ENCODE results near the gene OSMR.

Gene OSMR

DNA sequence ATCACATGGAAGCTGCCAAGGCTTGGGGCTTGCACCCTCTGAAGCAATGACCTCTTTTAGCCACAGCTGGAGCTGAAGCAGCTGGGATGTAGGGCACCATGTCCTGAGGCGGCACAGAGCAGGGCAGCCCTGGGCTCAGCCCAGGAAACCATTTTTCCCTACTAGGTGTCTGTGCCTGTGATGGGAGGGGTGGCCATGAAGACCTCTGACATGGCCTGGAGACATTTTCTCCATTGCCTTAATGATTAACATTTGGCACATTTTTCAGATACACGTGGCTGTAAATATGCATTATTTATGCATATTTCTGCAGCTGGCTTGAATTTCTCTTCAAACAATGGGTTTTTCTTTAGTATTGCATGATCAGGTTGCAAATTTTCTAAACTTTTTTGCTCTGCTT lies 81.7 kb downstream of the OSMR start:
- peaks cover 5% of the 10 kb centered on the region; the same call in 1 of the 2 replicates for H3K4me1 ChIP-seq (ENCODE audit: control insufficient read depth, insufficient read depth, low read length)
- 0 out of 2 replicates have a peak, but pooled peaks cover 3% of the 10 kb centered on the region for H3K9me3 ChIP-seq (ENCODE audit: control insufficient read depth, insufficient read depth, low read depth, low read length)
- H3K36me3 ChIP-seq (ENCODE audit: control insufficient read depth, insufficient read depth, low read length), result no peaks in the 10 kb centered on the region

DNA sequence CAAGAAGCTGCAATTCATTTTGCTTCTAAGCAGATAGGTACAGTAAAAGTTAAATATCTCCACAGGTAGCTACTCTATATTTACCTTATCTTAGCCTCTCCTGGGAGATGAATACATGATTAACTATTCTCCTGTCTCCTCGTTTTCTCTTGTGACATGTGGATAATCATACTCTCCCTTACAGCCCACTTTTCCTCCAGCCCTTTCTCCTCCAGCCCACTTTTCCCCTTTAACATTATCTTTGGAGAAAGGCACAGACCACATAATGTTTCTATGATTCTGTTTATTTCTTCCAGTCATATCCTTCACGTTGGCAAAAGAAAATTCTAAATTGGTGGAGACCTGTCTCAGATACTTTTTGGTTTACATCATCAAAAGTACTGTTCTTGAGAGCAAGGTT lies 84.0 kb downstream of the OSMR start:
- Histone ChIP-seq H3K27me3 (ENCODE audit: control insufficient read depth, insufficient read depth, low read length) (no peaks in the 10 kb centered on the region), H3K9me3 (ENCODE audit: control insufficient read depth, insufficient read depth, low read depth, low read length) (0 out of 2 replicates have a peak, but pooled peaks cover 3% of the 10 kb centered on the region), H3K9ac (ENCODE audit: low read length) (no peak overlapping the region), H3K27ac (ENCODE audit: low read depth, low read length) (no peak overlapping the region), H3K4me3 (ENCODE audit: low read depth, low read length) (no peak overlapping the region), H3K36me3 (ENCODE audit: control insufficient read depth, insufficient read depth, low read length) (no peaks in the 10 kb centered on the region), H3K4me1 (ENCODE audit: control insufficient read depth, insufficient read depth, low read length) (peaks cover 5% of the 10 kb centered on the region; the same call in 1 of the 2 replicates)

More for the DNA sequence above, 81.7 kb downstream of the OSMR start:
- no peak overlapping the region for H3K4me3 ChIP-seq (ENCODE audit: low read depth, low read length)
- no peak overlapping the region for H3K9ac ChIP-seq (ENCODE audit: low read length)
- H3K27me3 ChIP-seq (ENCODE audit: control insufficient read depth, insufficient read depth, low read length), result no peaks in the 10 kb centered on the region
- no peak overlapping the region for H3K27ac ChIP-seq (ENCODE audit: low read depth, low read length)

DNA sequence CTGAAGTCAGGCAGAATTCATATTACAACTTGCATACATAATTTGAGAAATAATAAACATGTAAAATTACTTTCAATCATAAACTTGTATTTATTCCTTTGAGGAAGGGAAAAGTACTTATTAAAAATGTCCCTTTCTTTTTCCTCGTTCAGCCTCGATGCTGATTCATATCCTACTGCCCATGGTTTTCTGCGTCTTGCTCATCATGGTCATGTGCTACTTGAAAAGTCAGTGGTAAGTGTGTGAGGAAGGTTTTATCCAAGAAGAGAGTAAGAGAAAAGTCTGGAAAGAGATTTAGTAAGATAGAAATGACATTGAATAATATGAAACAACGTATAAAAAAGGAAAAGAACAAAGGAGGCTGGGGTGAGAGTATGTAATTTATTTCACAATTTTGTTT lies 85.9 kb downstream of the OSMR start:
- Histone ChIP-seq H3K4me3 (ENCODE audit: low read depth, low read length) (no peak overlapping the region), H3K27me3 (ENCODE audit: control insufficient read depth, insufficient read depth, low read length) (no peaks in the 10 kb centered on the region), H3K9ac (ENCODE audit: low read length) (no peak overlapping the region), H3K36me3 (ENCODE audit: control insufficient read depth, insufficient read depth, low read length) (no peaks in the 10 kb centered on the region), H3K4me1 (ENCODE audit: control insufficient read depth, insufficient read depth, low read length) (no peaks in the 10 kb centered on the region), H3K9me3 (ENCODE audit: control insufficient read depth, insufficient read depth, low read depth, low read length) (0 out of 2 replicates have a peak, but pooled peaks cover 3% of the 10 kb centered on the region), H3K27ac (ENCODE audit: low read depth, low read length) (no peak overlapping the region)

DNA sequence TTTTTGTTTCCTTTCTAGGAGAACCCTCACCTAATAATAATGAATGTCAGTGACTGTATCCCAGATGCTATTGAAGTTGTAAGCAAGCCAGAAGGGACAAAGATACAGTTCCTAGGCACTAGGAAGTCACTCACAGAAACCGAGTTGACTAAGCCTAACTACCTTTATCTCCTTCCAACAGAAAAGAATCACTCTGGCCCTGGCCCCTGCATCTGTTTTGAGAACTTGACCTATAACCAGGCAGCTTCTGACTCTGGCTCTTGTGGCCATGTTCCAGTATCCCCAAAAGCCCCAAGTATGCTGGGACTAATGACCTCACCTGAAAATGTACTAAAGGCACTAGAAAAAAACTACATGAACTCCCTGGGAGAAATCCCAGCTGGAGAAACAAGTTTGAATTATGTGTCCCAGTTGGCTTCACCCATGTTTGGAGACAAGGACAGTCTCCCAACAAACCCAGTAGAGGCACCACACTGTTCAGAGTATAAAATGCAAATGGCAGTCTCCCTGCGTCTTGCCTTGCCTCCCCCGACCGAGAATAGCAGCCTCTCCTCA lies 87.1 kb downstream of the OSMR start:
- H3K9me3 ChIP-seq (ENCODE audit: control insufficient read depth, insufficient read depth, low read depth, low read length), result no peaks in the 10 kb centered on the region
- no peaks in the 10 kb centered on the region for H3K4me1 ChIP-seq (ENCODE audit: control insufficient read depth, insufficient read depth, low read length)
- no peak overlapping the region for H3K4me3 ChIP-seq (ENCODE audit: low read depth, low read length)
- no peaks in the 10 kb centered on the region for H3K27me3 ChIP-seq (ENCODE audit: control insufficient read depth, insufficient read depth, low read length)
- no peak overlapping the region for H3K27ac ChIP-seq (ENCODE audit: low read depth, low read length)
- no peaks in the 10 kb centered on the region for H3K36me3 ChIP-seq (ENCODE audit: control insufficient read depth, insufficient read depth, low read length)
- H3K9ac ChIP-seq (ENCODE audit: low read length), result no peak overlapping the region

DNA sequence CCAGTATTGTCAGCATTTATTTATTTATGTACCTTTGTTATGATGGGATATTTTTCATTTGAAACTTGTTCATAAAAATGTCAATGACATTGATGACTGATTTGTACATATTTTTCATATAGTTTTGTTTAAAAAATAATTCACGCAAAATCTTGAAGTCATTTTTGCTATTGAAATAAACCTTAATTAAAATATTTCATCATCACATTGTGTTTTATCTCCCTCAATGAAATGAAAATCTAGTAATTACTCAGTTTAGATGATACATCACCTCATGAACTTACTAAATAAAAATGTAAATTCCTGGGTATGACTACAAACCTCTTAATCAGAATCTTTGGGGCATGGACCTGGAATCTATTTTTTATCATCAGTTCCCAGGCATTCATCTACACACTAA lies 89.6 kb downstream of the OSMR start:
- Histone ChIP-seq H3K4me3 (ENCODE audit: low read depth, low read length) (no peak overlapping the region), H3K9ac (ENCODE audit: low read length) (no peak overlapping the region), H3K36me3 (ENCODE audit: control insufficient read depth, insufficient read depth, low read length) (no peaks in the 10 kb centered on the region), H3K4me1 (ENCODE audit: control insufficient read depth, insufficient read depth, low read length) (no peaks in the 10 kb centered on the region), H3K9me3 (ENCODE audit: control insufficient read depth, insufficient read depth, low read depth, low read length) (no peaks in the 10 kb centered on the region), H3K27me3 (ENCODE audit: control insufficient read depth, insufficient read depth, low read length) (no peaks in the 10 kb centered on the region), H3K27ac (ENCODE audit: low read depth, low read length) (no peak overlapping the region)

DNA sequence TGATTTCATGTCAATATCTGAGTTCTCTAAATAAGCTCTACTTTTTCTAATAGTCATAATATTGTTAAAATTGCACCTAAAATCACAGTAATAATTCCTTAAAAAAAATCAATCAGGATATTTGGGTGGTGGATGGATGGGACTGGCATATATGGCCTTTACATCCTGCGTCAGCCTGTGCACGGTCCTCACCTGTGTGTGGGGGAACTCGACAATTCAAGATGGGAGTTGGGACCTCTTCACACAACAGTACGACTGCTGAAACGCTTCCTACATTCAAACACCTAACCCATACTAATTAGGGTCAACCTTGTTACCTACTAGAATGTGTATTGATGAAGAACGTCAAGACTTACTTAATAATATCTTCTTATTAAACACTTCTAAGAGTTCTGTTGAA lies 90.5 kb downstream of the OSMR start:
- Histone ChIP-seq H3K9me3 (ENCODE audit: control insufficient read depth, insufficient read depth, low read depth, low read length) (no peaks in the 10 kb centered on the region), H3K27me3 (ENCODE audit: control insufficient read depth, insufficient read depth, low read length) (no peaks in the 10 kb centered on the region), H3K4me3 (ENCODE audit: low read depth, low read length) (no peak overlapping the region), H3K9ac (ENCODE audit: low read length) (no peak overlapping the region), H3K36me3 (ENCODE audit: control insufficient read depth, insufficient read depth, low read length) (no peaks in the 10 kb centered on the region), H3K4me1 (ENCODE audit: control insufficient read depth, insufficient read depth, low read length) (no peaks in the 10 kb centered on the region), H3K27ac (ENCODE audit: low read depth, low read length) (no peak overlapping the region)

DNA sequence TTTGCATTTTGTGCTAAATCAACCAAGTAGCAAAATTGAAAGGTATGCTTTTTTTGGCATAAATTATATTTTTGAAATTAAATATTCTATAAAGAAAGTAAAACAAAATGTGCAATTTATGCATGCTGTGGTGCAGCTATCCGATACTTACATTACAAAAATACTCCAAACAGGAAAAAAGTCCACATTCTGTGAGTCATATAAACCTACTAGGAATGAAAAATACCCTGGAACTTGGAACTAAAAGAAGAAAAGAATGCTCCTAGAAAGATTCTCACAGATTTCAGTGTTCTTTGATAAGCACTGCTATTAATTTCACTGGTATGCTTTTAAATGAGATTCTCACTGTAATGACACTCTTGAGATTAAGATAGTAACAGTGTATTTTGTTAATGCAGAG lies 92.6 kb downstream of the OSMR start:
- Histone ChIP-seq H3K9me3 (ENCODE audit: control insufficient read depth, insufficient read depth, low read depth, low read length) (no peaks in the 10 kb centered on the region), H3K9ac (ENCODE audit: low read length) (no peak overlapping the region), H3K36me3 (ENCODE audit: control insufficient read depth, insufficient read depth, low read length) (peaks cover 14% of the 10 kb centered on the region), H3K27ac (ENCODE audit: low read depth, low read length) (no peak overlapping the region), H3K27me3 (ENCODE audit: control insufficient read depth, insufficient read depth, low read length) (no peaks in the 10 kb centered on the region), H3K4me1 (ENCODE audit: control insufficient read depth, insufficient read depth, low read length) (no peaks in the 10 kb centered on the region), H3K4me3 (ENCODE audit: low read depth, low read length) (no peak overlapping the region)

DNA sequence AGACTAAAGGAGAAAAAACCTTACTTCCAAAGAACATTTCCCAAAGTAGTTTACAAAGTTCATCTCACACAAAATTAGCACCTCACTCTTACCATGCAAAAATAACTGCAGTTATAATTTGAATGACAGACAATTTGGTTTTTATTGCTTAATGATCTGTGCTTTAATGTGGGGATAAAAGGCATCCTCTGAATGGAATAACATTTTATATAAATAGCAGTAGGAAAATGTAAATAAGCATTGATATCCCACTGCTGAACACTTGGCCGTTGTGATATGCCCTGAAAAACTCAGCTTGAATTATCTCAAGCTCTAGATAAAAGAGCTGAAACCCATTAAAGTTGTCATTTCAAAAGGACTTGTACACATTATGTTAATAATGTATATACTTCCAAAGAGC lies 93.2 kb downstream of the OSMR start:
- Histone ChIP-seq H3K27ac (ENCODE audit: low read depth, low read length) (no peak overlapping the region), H3K9me3 (ENCODE audit: control insufficient read depth, insufficient read depth, low read depth, low read length) (no peaks in the 10 kb centered on the region), H3K36me3 (ENCODE audit: control insufficient read depth, insufficient read depth, low read length) (peaks cover 14% of the 10 kb centered on the region), H3K27me3 (ENCODE audit: control insufficient read depth, insufficient read depth, low read length) (no peaks in the 10 kb centered on the region), H3K4me1 (ENCODE audit: control insufficient read depth, insufficient read depth, low read length) (no peaks in the 10 kb centered on the region), H3K4me3 (ENCODE audit: low read depth, low read length) (no peak overlapping the region), H3K9ac (ENCODE audit: low read length) (no peak overlapping the region)

DNA sequence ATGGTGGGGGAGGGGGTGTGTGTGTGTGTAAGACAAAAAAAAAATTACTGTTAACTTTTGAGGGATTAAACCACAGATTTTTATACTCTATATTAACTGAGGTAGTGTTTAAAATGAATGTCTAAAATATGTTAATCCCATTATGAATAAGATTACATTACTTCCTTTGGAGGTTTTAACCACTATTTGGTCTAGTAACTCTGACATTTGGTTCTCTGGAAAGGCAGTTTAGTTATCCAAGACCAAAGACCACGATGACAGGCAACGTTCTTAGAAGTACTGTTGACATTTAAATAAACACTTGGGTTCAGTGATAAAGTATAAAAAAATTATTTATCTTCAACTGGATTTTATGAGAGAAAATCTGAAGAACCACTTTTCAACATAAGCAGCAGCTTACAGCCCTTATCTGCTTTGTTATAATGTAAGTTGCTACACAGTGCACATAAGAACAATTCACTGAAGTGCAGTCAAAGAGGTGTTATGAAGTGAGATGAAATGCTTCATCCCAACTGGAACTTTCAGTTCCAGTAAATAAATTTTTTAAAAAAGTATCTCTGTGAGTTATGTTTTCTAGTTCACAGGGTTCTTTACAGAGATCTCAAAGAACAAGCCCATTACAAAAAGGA lies 94.5 kb downstream of the OSMR start:
- Histone ChIP-seq H3K27ac (ENCODE audit: low read depth, low read length) (no peak overlapping the region), H3K9me3 (ENCODE audit: control insufficient read depth, insufficient read depth, low read depth, low read length) (no peaks in the 10 kb centered on the region), H3K4me3 (ENCODE audit: low read depth, low read length) (no peak overlapping the region), H3K9ac (ENCODE audit: low read length) (no peak overlapping the region), H3K27me3 (ENCODE audit: control insufficient read depth, insufficient read depth, low read length) (no peaks in the 10 kb centered on the region), H3K36me3 (ENCODE audit: control insufficient read depth, insufficient read depth, low read length) (peaks cover 28% of the 10 kb centered on the region), H3K4me1 (ENCODE audit: control insufficient read depth, insufficient read depth, low read length) (no peaks in the 10 kb centered on the region)

DNA sequence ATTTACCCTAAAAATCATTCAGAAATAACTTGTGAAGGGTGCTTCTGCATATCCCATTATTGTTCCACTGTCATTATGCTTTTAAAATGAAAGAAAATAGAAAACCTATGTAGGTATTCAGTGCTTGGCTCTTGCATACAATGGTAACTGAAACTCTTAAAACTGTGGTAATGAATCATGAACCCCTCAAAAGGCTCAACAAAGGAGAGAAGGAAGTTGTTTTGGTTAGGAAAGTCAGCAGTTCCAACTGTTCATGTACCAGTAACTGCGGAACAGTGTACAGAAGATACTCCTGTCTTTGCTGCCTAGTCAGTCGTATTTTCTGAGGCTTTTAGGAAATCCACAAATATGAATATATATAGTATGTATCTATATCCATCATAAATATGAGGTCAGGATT lies 96.1 kb downstream of the OSMR start:
- Histone ChIP-seq H3K36me3 (ENCODE audit: control insufficient read depth, insufficient read depth, low read length) (peaks cover 40% of the 10 kb centered on the region), H3K9ac (ENCODE audit: low read length) (no peak overlapping the region), H3K27ac (ENCODE audit: low read depth, low read length) (no peak overlapping the region), H3K4me1 (ENCODE audit: control insufficient read depth, insufficient read depth, low read length) (no peaks in the 10 kb centered on the region), H3K27me3 (ENCODE audit: control insufficient read depth, insufficient read depth, low read length) (no peaks in the 10 kb centered on the region), H3K9me3 (ENCODE audit: control insufficient read depth, insufficient read depth, low read depth, low read length) (no peaks in the 10 kb centered on the region), H3K4me3 (ENCODE audit: low read depth, low read length) (no peak overlapping the region)

DNA sequence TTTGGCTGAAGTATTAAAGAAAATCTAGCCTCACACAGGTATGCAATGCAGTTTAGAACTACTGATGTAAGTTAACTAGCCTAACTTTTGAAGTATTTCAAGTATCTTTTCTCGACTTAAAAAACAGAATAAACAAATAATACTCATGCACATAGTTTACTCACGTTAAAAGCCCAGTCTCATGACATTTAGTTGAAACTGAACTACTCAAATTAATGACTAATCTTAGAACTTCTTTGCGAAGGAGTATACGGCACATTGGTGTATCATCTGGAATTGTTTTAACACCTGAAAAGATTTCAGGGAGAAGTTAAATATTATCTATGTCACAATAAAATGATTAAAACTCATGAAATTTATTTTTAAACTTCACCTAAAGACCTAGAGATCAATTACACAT lies 98.5 kb downstream of the OSMR start:
- H3K9me3 ChIP-seq (ENCODE audit: control insufficient read depth, insufficient read depth, low read depth, low read length), result no peaks in the 10 kb centered on the region
- no peaks in the 10 kb centered on the region for H3K4me1 ChIP-seq (ENCODE audit: control insufficient read depth, insufficient read depth, low read length)
- H3K4me3 ChIP-seq (ENCODE audit: low read depth, low read length), result no peak overlapping the region
- peaks cover 56% of the 10 kb centered on the region for H3K36me3 ChIP-seq (ENCODE audit: control insufficient read depth, insufficient read depth, low read length)
- H3K27me3 ChIP-seq (ENCODE audit: control insufficient read depth, insufficient read depth, low read length), result no peaks in the 10 kb centered on the region
- no peak overlapping the region for H3K9ac ChIP-seq (ENCODE audit: low read length)
- H3K27ac ChIP-seq (ENCODE audit: low read depth, low read length), result no peak overlapping the region
